Stimulated activated CD4-positive, alpha-beta T cell treated with anti-CD3 and anti-CD28 coated beads, TNF-alpha, amount 100 ng/mL, for 4 hours (primary cell): ENCODE results near the gene ANKRD13B.
A peak's percentile ranks its signal among the peaks of the same experiment; 100 is the strongest.

ENCODE experiments used
- DNase-seq, 3 experiments: peaks; one replicate each; pipeline ENCODE4 v3.0.0-alpha.2; 2020; ENCODE audit warnings: low read depth in 3 of 3

The ANKRD13B gene

GRCh38 chr17:29594519-29595090 lies 1.7 kb downstream of the ANKRD13B start:
- no peak for DNase-seq

GRCh38 chr17:29595107-29595942 lies 2.4 kb downstream of the ANKRD13B start:
- DNase-seq = no peak

GRCh38 chr17:29595943-29596774 lies 3.2 kb downstream of the ANKRD13B start:
- DNase-seq = no peak

DNA sequence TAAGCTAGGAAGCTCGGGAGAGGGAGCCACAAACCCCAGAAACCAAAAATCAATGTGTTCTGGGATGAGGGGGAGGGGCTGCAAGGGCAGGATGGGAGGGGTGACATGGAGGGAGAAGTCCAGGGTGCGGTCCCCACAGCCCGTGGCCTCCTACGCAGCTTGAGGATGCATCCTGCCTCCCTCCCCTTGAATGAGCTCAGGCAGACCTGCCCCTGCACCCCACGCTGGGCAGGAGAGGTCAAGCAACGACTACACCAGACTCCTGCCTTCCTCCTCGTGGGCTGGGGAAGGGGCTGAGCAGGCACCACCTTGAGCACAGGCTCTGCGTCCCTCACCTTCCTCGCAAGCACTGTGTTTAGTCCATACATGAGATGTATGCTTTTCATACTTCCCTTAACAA lies 3.9 kb downstream of the ANKRD13B start:
- no peak for DNase-seq

DNA sequence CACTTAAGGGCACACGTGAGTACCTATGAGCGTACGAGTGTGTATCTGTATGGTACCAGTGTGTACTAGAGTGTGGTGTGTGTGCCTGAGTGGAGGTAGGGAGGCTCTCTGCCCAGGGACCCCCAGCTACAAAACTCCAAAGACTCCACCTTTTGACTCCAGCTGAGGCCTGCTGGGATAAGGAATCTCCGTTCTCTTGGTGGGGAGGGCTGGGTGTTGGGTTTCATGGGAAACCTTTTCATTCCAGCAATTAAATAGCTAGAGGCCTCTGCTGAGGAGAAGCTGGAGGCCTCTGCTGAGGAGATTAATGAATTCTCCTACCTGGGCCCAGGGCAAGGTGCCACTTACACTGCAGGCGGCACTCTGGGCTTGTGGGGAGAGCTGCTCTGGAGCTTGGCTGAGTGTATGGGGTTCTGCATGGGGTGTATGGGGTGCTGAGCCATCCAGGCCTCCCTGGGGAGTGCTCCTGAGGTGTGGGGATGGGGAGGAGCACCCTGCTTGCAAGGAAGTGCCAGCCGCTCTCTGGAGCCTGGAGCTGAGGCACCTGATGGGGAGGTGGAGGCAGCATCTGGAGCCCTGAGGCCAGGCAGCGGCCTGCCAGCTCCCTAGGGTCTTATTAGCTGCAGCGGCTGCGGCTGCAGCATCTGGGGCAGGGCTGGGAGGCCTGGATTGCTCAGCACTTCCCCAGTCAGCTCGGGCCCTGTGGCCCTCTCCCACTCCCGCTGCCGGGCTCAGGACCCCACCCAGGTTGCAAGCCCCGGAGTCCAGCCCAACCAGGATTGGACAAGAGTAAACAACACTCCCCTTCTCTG lies 4.6 kb downstream of the ANKRD13B start:
- no peak for DNase-seq

- DNase-seq = no peak
These were observed 10.3 kb downstream of the ANKRD13B start for GRCh38 chr17:29603109-29603674.

GRCh38 chr17:29607557-29608195 lies 14.7 kb downstream of the ANKRD13B start:
- no peak for DNase-seq

DNA sequence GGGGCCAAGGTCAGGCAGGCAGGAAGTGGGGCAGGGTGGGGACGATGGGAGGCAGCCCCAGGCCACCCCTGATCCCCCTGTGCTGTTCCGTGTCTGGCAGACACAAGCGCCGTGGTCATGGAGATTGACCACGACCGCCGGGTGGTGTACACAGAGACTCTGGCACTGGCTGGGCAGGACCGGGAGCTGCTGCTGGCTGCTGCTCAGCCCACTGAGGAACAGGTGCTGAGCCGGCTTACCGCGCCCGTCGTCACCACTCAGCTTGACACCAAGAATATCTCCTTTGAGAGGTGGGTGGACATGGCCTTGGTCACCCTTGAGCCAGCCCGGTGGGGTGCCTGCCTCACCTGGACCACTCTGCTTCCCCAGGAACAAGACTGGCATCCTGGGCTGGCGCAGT lies 16.1 kb downstream of the ANKRD13B start:
- no peak for DNase-seq

DNA sequence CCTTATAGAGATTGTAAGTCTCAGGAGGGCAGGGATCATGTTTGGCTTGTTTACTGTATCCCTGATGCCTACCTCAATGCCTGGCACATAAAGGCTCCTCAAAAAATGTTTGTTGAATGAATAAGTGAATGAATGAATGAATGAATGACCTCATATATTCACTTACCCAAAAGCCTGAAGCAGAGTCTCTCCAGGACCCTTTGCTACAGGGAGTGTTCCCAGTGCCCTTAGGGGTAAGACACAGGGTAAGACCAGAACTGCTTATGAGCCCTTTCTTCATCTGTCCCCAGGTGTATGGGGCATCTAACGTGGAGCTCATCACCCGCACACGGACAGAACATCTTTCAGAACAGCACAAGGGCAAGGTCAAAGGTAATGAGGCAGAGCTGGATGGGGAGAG lies 17.5 kb downstream of the ANKRD13B start:
- no peak for DNase-seq

- no peak for DNase-seq
These were observed 18.6 kb downstream of the ANKRD13B start for GRCh38 chr17:29611351-29612093.

- no peak for DNase-seq
These were observed 19.1 kb downstream of the ANKRD13B start for GRCh38 chr17:29612094-29612403.

GRCh38 chr17:29612404-29613280 lies 19.7 kb downstream of the ANKRD13B start:
- DNase-seq = no peak

DNA sequence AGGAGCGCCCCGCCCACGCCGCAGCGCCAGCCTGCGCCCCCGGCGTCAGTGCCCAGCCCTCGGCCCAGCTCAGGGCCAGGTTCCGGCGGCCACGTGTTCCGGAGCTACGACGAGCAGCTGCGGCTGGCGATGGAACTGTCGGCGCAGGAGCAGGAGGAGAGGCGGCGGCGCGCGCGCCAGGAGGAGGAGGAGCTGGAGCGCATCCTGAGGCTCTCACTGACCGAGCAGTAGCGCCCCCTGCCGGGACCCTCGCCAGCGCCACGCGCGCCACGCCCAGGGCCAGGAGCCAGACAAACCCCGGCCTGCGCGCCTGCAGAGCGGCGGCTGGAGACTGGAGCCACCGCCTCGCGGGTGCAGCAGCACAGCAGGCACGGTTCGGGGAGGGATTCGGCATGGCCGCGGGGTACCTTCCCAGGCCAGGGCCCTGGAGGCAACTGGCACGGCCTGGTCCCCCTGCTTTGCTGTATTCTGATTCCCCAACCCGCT lies 20.5 kb downstream of the ANKRD13B start:
- DNase-seq = peak; percentile 83 to 95 (median 88)

GRCh38 chr17:29613856-29614255 lies 20.9 kb downstream of the ANKRD13B start:
- no peak for DNase-seq

DNA sequence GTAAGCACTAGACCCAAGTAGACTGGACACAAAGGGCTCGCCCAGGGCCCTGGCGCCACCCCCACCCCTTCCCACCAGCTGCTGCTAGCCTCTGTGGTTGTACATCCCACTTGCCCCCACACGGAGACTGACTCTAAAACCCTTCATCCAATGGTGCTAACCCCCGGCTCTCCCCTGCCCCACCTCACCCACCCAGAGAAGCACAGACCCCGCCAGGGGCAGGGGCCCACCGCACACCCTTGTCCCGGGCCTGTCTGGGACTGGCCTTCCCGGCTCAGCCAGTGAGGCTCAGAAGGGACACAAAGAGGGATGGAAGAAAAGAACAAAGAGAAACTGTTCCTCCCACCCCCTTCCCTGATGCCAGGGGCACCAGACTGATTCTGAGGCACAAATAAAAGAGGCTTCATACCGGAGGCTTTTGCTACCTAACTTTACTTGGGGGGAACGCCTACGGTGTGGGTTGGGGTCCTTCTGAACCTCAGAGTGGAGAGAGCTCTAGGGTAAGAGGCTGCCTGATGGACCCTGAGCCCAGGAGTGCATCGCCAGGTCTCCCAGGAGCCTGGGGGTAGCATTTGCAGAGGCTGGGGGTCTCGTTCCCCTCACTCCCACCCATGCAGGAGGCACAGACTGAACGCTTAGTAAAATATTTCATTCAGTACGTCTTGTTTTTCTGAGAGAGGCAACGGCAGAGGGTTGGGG lies 21.6 kb downstream of the ANKRD13B start:
- DNase-seq = no peak

DNA sequence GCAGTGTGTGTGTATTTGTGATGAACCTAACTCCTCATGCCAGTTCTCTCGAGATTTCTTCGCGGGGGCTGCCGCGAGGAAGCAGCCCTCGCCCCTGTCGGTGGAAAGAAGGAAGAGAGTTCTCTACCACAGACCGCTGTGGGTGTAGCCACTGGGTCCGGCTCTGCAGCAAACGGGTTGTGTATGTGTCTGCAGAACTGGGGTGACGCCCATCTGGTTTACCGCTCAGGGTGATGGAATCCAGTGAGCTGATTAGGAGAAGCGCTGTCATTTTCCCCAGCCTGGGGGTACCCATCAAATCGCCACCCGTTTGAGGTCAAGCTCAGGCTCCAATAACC lies 22.1 kb downstream of the ANKRD13B start:
- no peak for DNase-seq

- DNase-seq = peak in 2 of 3 experiments; percentile 74 to 76
These were observed 22.8 kb downstream of the ANKRD13B start for GRCh38 chr17:29615492-29616299.
